Calu3 (cell line): Measurements from ENCODE around the gene ADCY1. TPM values are rescaled to one million over a fixed set of nuclear protein-coding genes. Genes with fewer than 3 reads are reported as not detected.

Experiments
- BruUV-seq: library from RNA; stranded (reverse); fragments of 400-500 nt; replicated peaks from 2 replicates; lab custom pipeline; 2021; lab: Mats Ljungman, UMichigan
- CTCF ChIA-PET: fragments of 300-600 bp; sonication (Branson Sonifier 250); formaldehyde crosslinking; loops from one replicate; lab custom pipeline; 2022; ENCODE audit warnings: antibody characterized with exemption; lab: Charles Lee
- DNase-seq: peaks from one replicate; pipeline ENCODE4 v3.0.0; 2022
- H3K27ac Mint-ChIP-seq: one replicate; pipeline ENCODE4 v1.8.0; 2022; ENCODE audit warnings: mixed read lengths; ENCODE audit not compliant: unreplicated experiment
- H3K27me3 Mint-ChIP-seq: one replicate; pipeline ENCODE4 v1.8.0; 2022; ENCODE audit warnings: mixed read lengths; ENCODE audit not compliant: unreplicated experiment
- H3K36me3 Mint-ChIP-seq: one replicate; pipeline ENCODE4 v1.8.0; 2022; ENCODE audit warnings: mild to moderate bottlenecking, moderate library complexity, mixed read lengths; ENCODE audit not compliant: insufficient read depth, unreplicated experiment
- H3K4me1 Mint-ChIP-seq: one replicate; pipeline ENCODE4 v1.8.0; 2022; ENCODE audit warnings: mild to moderate bottlenecking, low read depth, mixed read lengths; ENCODE audit not compliant: unreplicated experiment
- H3K4me3 Mint-ChIP-seq: one replicate; pipeline ENCODE4 v1.8.0; 2022; ENCODE audit warnings: mild to moderate bottlenecking, low read depth, moderate library complexity, mixed read lengths; ENCODE audit not compliant: unreplicated experiment
- H3K9me3 Mint-ChIP-seq: one replicate; pipeline ENCODE4 v1.8.0; 2022; ENCODE audit warnings: low read depth, mixed read lengths; ENCODE audit not compliant: unreplicated experiment
- intact Hi-C: fragments of 100-400 bp; cut with micrococcal nuclease; formaldehyde crosslinking; loops from one replicate; pipeline ENCODE4 v1.10.0; 2022; ENCODE audit not compliant: unreplicated experiment
- total RNA-seq: library from RNA; stranded (reverse); gene quantifications from 2 replicates; pipeline ENCODE4 v1.2.3, GENCODE V29; 2022
- TF ChIP-seq, protein P1 (sequence below): fragments of 200-600 bp; IDR thresholded peaks from one replicate; pipeline ENCODE4 v1.8.0; 2022; ENCODE audit warnings: antibody characterized with exemption; ENCODE audit not compliant: unreplicated experiment

Gene ADCY1
- total RNA-seq, 1 experiment from 2014 or later: 8.8 TPM

GRCh38 chr7:45703373-45703821 is 129.2 kb downstream of the ADCY1 start:
- Mint-ChIP-seq H3K9me3 (no peaks in the 10 kb centered on the region), H3K27me3 (peaks cover 76% of the 10 kb centered on the region), H3K4me3 (no peak overlapping the region), H3K27ac (no peak overlapping the region), H3K4me1 (no peaks in the 10 kb centered on the region), H3K36me3 (no peaks in the 10 kb centered on the region)
- no peak for DNase-seq
- CTCF ChIA-PET: no interaction called here
- intact Hi-C loops: no loop called here
- BruUV-seq: no TSS peak
- TF ChIP-seq, protein P1, sequence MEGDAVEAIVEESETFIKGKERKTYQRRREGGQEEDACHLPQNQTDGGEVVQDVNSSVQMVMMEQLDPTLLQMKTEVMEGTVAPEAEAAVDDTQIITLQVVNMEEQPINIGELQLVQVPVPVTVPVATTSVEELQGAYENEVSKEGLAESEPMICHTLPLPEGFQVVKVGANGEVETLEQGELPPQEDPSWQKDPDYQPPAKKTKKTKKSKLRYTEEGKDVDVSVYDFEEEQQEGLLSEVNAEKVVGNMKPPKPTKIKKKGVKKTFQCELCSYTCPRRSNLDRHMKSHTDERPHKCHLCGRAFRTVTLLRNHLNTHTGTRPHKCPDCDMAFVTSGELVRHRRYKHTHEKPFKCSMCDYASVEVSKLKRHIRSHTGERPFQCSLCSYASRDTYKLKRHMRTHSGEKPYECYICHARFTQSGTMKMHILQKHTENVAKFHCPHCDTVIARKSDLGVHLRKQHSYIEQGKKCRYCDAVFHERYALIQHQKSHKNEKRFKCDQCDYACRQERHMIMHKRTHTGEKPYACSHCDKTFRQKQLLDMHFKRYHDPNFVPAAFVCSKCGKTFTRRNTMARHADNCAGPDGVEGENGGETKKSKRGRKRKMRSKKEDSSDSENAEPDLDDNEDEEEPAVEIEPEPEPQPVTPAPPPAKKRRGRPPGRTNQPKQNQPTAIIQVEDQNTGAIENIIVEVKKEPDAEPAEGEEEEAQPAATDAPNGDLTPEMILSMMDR: no peak

- H3K36me3 Mint-ChIP-seq: no peaks in the 10 kb centered on the region
- DNase-seq: no peak
- intact Hi-C loops: no loop called here
- no peaks in the 10 kb centered on the region for H3K9me3 Mint-ChIP-seq
- peaks cover 69% of the 10 kb centered on the region for H3K27me3 Mint-ChIP-seq
- CTCF ChIA-PET: no interaction called here
- H3K27ac Mint-ChIP-seq: no peak overlapping the region
- no peaks in the 10 kb centered on the region for H3K4me1 Mint-ChIP-seq
- TF ChIP-seq, protein P1: no peak
- H3K4me3 Mint-ChIP-seq: no peak overlapping the region
- no TSS peak for BruUV-seq
Observed at GRCh38 chr7:45703911-45704682, 129.9 kb downstream of the ADCY1 start.

- no peak for DNase-seq
- TF ChIP-seq, protein P1: no peak
- no TSS peak for BruUV-seq
- no peaks in the 10 kb centered on the region for H3K36me3 Mint-ChIP-seq
- CTCF ChIA-PET: no interaction called here
- intact Hi-C loops: no loop called here
- H3K4me3 Mint-ChIP-seq: no peak overlapping the region
- no peaks in the 10 kb centered on the region for H3K4me1 Mint-ChIP-seq
- H3K27ac Mint-ChIP-seq: no peak overlapping the region
- H3K27me3 Mint-ChIP-seq: peaks cover 63% of the 10 kb centered on the region
- no peaks in the 10 kb centered on the region for H3K9me3 Mint-ChIP-seq
Observed at GRCh38 chr7:45704683-45705016, 130.5 kb downstream of the ADCY1 start.

GRCh38 chr7:45708046-45708950 is 134.1 kb downstream of the ADCY1 start:
- DNase-seq: no peak
- no peaks in the 10 kb centered on the region for H3K4me1 Mint-ChIP-seq
- no TSS peak for BruUV-seq
- CTCF ChIA-PET: interaction anchor here (1.4 kb wide), 1 partner anchor 45 kb away, joined by 4 read pairs; no protein-coding TSS in a partner anchor
- H3K27me3 Mint-ChIP-seq: peaks cover 37% of the 10 kb centered on the region
- no peak overlapping the region for H3K4me3 Mint-ChIP-seq
- H3K36me3 Mint-ChIP-seq: no peaks in the 10 kb centered on the region
- intact Hi-C loops: no loop called here
- no peaks in the 10 kb centered on the region for H3K9me3 Mint-ChIP-seq
- TF ChIP-seq, protein P1: no peak
- H3K27ac Mint-ChIP-seq: no peak overlapping the region
